Posterior cingulate gyrus (tissue), 11 donors: ENCODE results near the gene TPM2.

Experiments used
- DNase-seq, 10 donors: peaks; one replicate each; pipeline versions ENCODE4 v3.0.0 to v3.0.0-alpha.2; 2020 to 2021; ENCODE audit warnings: mixed read lengths in 3 of 10
- intact Hi-C: fragments of 100-400 bp; cut with DNase I; formaldehyde crosslinking; loops from one replicate; pipeline ENCODE4 v1.15.1; 2023

TPM2 gene

DNA sequence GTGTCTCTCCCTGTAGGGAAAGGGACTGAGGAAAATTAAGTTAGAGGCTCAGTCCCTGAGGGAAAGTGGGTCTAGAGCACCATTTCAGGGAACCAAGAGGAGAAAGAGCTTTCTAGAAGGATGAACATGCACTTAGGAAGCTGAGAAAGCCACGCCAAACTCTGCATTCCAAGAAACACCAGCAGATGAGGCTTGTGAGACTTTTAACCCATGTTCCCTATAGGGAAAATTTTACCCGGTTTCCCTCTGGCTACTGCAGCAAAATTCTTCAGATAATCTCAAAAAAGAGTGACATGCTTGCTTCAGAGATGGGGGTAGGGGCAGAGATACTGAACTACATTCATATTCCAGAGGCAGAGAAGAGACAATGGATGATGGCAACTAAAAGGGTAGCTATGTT, 33.7 kb upstream of the TPM2 start:
- no peak for DNase-seq
- intact Hi-C loops = no loop called here

DNA sequence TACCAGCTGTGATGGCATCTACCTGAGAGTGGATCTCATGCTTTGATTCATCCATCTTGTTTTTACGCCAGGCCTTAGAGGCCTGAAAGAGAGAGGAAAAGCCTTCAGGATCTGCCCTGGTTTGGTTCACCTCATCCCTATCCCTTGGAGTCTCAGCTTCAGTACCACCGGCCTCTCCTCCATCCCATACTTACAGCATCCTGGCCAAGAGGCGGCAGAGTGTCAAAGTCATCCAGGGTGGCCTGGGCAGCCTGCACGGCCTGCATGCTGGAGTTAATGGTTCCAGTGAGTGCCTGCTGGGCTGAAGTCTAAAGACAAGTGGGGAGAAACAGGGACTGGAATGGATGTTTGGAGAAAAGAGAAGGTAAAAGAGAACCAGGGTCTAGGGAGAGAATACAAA, 29.8 kb upstream of the TPM2 start:
- intact Hi-C loops = no loop called here
- DNase-seq = no peak

DNA sequence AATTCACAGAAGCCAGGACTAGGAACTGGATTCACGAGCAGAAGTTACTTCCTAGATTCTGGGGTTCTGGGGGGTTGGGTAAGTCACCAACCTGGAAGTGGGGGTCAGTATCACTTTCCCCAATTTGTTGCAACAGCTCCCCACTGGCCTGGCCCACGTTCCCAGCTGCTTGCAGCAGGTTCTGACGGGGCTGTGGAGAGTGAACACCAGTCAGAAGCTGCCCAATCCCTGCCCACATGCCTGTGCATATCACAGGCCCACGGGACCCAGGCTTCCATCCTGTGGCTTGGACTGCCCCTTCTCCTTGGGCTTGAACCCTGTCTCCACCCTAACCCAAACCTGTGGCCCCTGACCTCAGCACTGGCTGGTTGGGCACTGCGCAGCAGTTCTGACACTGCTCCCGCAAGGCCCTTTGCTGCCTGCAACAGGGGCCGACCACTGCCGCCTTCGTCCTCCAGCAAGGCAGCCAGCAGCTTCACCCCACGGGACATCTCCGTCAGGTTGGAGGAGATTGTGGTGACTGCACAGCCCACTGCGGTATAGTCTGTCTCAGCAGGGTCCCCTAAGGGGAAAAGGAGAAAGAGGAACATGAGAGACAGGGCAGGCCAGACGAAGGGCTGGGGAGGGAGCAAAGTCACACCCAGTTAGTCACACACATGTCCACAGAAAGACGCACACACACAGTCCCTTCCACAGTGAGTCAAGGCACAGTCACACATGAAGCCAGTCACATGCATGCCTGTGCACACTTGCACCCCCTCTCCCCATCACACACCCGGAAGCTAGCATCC, 29.2 kb upstream of the TPM2 start:
- intact Hi-C loops = no loop called here
- DNase-seq = no peak

- no peak for DNase-seq
- intact Hi-C loops = no loop called here
Measured at GRCh38 chr9:35717132-35717870, 27.6 kb upstream of the TPM2 start.

GRCh38 chr9:35716230-35716629, 26.5 kb upstream of the TPM2 start:
- DNase-seq = no peak
- intact Hi-C loops = no loop called here

- intact Hi-C loops = no loop called here
- DNase-seq = no peak
Measured at GRCh38 chr9:35714579-35715252, 25.0 kb upstream of the TPM2 start.

- DNase-seq = no peak
- intact Hi-C loops = no loop called here
Measured at GRCh38 chr9:35714123-35714522, 24.4 kb upstream of the TPM2 start.

GRCh38 chr9:35713578-35713977, 23.9 kb upstream of the TPM2 start:
- no peak for DNase-seq
- intact Hi-C loops = no loop called here

DNA sequence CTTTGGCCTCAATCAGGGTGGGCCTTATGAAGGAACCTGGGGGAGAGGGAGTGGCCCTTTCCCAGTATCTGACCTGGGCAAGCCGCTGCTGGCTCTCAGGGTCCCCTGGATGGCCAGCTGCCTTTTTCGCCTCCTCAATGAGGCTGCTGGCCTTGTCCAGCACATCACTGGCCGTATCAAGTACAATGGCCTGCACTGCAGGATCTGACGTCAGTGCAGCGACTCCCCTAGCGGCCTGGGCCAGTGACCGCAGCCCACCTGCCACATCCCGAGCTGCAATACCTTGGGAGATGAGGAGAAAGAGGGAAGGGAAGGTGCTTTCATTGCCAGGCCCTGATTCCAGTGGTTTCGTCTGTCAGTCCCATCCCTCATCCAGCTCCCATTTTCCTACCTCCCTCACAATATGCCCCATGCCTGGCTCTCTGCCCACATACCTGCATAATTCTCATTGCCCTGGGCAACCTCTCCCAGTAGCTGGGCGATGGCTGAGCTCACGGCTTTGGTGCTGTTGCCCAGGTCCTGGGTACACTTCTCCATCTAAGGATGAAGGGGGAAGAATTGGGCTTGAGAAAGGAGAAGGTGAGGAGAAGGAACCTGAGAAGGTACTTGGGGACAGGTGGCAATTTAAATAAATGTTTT, 23.2 kb upstream of the TPM2 start:
- DNase-seq = no peak
- intact Hi-C loops = no loop called here

GRCh38 chr9:35711501-35712428, 22.0 kb upstream of the TPM2 start:
- no peak for DNase-seq
- intact Hi-C loops = no loop called here

DNA sequence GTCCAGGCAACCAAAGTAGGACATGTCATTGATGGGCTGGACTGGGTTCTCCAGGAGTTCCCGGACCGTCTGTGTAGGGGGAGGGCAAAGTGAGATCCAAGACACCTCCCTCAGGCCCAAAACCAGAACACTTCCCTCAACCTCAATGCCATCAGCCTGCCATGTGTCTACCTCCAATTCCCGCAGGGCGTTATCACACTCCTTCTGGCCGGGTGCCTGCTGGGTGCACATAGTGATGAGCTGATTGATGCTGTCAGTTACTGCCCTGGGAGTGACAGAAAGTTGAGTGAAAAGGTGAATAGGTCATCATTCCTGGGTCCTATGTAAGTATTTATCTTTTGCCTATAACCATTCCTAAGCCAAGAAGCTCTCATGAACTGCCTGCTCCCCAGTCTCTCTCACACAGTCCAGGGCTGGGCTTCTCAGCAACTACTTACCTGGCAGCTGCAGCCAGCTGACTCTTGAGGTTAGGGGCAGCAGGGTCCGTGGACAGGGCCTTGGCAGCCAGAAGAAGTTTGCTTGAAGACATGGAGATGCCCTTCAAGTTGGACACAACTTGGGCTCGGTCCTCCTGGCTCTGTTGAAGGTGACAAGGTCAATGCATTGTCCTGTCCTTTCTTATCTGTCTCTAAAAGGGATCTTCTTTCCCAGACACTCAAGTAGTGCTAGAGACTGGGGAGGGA, 21.2 kb upstream of the TPM2 start:
- intact Hi-C loops = no loop called here
- no peak for DNase-seq

DNA sequence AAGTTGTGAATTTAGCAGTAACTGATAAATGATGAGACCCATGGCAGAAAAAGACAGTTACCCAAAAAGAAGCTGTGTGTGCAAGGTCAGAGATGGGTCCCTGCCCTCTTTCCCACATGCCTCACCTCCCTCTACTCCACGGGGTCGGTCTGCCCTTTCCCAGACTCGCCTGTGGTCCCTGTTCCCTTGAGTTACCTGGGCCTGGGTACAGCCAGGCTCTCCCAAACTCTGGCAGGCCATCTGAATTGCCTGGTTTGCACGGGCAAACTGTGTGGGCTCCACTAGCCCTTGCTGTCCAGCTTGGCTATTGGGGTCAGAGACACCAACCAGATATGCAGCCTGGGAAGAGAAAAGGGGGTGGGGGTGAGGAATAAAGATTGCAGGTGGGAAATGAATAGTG, 18.4 kb upstream of the TPM2 start:
- intact Hi-C loops = no loop called here
- DNase-seq = no peak

DNA sequence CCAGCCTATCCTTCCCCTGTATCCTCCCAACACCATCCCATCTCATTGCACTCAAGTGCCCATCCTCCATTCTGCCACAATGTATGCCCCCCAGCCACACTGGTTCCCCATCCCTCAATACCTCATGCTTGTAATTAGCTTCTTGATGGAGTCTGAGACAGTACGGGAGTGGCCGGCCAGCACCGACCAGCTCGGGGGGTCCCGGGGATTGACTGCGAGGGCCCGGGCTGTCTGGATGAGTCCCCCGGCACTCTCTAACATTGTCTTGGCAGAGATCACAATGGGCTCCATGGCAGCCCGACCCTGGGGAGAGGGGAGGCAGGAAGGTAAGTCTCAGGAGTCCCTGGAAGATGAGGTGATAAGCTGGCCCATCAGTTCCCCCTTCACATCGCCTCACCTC, 17.2 kb upstream of the TPM2 start:
- no peak for DNase-seq
- intact Hi-C loops = no loop called here

DNA sequence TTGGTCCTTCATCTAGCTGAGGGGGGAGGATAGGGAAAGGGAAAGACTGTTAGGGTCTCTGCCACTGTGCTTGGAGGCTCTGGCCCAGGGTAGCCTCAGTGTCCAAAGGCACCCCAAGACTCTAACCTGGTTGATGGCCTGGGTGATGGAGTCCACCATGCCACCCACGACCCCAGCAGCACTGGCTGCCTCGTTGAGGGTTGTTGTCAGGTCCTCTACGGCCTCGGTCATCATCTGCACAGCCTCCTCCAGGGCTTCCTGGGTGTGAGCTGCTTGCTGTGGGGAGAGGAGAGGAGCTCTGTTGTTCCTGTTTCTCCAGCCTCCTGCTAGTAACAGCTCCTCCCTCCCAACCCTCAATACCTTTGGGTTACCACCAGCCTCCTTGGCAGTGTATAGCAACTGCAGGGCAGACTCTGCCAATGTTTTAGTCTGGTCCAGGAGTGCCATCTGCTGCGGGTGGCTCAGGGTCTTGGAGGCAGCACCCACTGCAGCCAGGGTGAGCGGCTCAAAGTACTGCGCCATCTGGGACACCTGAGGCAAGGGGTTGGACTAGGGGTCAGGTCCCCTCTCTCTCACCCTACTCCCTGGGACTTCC, 16.2 kb upstream of the TPM2 start:
- DNase-seq = no peak
- intact Hi-C loops = no loop called here

DNA sequence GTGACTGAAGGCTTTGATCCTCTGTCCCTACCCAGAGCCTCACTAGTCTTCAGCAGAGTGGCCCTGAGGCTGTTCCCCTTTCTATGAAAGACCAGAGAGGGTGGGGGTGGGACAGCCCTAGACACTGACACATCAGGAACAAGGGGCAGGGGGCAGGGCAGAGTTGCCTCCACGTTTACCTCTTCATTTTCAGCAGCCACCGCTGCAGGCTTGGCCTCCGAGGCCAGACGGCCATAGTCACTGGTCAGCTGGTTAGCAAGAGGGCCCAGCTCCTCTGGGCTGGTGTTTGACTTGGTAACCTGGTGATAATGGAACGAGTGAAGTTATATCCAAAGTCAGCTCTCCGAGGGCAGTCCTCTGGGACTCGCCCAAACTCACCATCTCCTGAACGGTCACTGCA, 15.6 kb upstream of the TPM2 start:
- intact Hi-C loops = no loop called here
- no peak for DNase-seq

GRCh38 chr9:35703906-35704672, 14.4 kb upstream of the TPM2 start:
- intact Hi-C loops = no loop called here
- no peak for DNase-seq

- DNase-seq = no peak
- intact Hi-C loops = no loop called here
Measured at GRCh38 chr9:35702696-35703095, 13.0 kb upstream of the TPM2 start.

GRCh38 chr9:35700942-35701341, 11.2 kb upstream of the TPM2 start:
- DNase-seq = no peak
- intact Hi-C loops = no loop called here
